ENCODE data around the gene GCH1.
"Not testable (repeated sequence)": the region's sequence is repeated elsewhere in the genome, so short reads cannot be mapped to it uniquely, and the experiment has no call there.

The GCH1 gene

DNA sequence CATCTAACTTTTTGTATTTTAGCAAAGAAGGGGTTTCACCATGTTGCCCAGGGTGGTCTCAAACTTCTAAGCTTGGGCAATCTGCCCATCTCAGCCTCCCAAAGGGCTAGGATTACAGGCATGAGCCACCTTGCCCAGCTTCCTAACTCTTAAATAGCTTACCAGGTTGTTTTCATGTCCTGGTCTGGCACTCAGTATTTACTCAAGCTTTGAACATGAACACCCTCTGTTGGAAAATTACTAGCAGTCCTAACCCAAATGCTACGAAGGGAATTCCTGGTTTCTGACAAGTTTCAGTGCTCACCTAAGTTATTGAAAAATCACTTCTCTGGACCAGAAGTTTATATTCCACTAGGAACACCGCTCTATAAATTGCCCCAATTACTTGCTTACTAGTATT is 32.5 kb upstream of the GCH1 start:
- TF ChIP-seq, protein P1, sequence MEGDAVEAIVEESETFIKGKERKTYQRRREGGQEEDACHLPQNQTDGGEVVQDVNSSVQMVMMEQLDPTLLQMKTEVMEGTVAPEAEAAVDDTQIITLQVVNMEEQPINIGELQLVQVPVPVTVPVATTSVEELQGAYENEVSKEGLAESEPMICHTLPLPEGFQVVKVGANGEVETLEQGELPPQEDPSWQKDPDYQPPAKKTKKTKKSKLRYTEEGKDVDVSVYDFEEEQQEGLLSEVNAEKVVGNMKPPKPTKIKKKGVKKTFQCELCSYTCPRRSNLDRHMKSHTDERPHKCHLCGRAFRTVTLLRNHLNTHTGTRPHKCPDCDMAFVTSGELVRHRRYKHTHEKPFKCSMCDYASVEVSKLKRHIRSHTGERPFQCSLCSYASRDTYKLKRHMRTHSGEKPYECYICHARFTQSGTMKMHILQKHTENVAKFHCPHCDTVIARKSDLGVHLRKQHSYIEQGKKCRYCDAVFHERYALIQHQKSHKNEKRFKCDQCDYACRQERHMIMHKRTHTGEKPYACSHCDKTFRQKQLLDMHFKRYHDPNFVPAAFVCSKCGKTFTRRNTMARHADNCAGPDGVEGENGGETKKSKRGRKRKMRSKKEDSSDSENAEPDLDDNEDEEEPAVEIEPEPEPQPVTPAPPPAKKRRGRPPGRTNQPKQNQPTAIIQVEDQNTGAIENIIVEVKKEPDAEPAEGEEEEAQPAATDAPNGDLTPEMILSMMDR (IDR thresholded peaks at IDR 0.05; ENCODE audit: insufficient read depth, missing control alignments): no peak
- FAIRE-seq: no peak
- DNase-seq (ENCODE audit: insufficient read length, low spot score): no peak

GRCh38 chr14:54933006-54933405 is 30.4 kb upstream of the GCH1 start:
- peak; percentile 46 for FAIRE-seq
- TF ChIP-seq, protein P1 (IDR thresholded peaks at IDR 0.05; ENCODE audit: insufficient read depth, missing control alignments): no peak
- DNase-seq (ENCODE audit: insufficient read length, low spot score): no peak

- TF ChIP-seq, protein P1 (IDR thresholded peaks at IDR 0.05; ENCODE audit: insufficient read depth, missing control alignments): no peak
- DNase-seq (ENCODE audit: insufficient read length, low spot score): no peak
- no peak for FAIRE-seq
Observed at GRCh38 chr14:54931598-54932340, 29.1 kb upstream of the GCH1 start.

- TF ChIP-seq, protein P1 (IDR thresholded peaks at IDR 0.05; ENCODE audit: insufficient read depth, missing control alignments): no peak
- FAIRE-seq (no peak), DNase-seq (ENCODE audit: insufficient read length, low spot score) (no peak)
Observed at GRCh38 chr14:54931101-54931500, 28.5 kb upstream of the GCH1 start.

GRCh38 chr14:54929556-54929955 is 26.9 kb upstream of the GCH1 start:
- FAIRE-seq: no peak
- DNase-seq (ENCODE audit: insufficient read length, low spot score): no peak
- TF ChIP-seq, protein P1 (IDR thresholded peaks at IDR 0.05; ENCODE audit: insufficient read depth, missing control alignments): no peak

GRCh38 chr14:54928216-54928615 is 25.6 kb upstream of the GCH1 start:
- TF ChIP-seq, protein P1 (IDR thresholded peaks at IDR 0.05; ENCODE audit: insufficient read depth, missing control alignments): no peak
- FAIRE-seq (no peak), DNase-seq (ENCODE audit: insufficient read length, low spot score) (no peak)

DNA sequence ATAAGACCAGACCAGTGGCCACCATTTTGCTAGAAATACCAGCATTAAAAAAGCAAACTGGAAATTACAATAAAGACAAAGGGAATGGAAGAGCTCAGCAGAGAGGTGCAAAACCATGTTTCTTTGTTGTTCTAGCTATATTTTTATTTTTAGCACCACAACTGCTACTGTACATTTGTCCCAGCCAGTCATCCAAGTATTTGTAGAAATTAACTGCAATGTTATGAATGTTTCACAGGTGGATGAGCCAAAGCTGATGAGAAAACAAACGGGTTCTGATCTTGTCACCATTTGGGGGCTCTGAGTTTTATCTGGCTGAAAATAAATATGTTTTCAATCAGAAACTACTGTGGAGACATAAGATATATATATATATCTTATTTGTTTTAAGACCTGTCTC is 24.9 kb upstream of the GCH1 start:
- DNase-seq (ENCODE audit: insufficient read length, low spot score) (no peak), FAIRE-seq (no peak)
- TF ChIP-seq, protein P1 (IDR thresholded peaks at IDR 0.05; ENCODE audit: insufficient read depth, missing control alignments): no peak

DNA sequence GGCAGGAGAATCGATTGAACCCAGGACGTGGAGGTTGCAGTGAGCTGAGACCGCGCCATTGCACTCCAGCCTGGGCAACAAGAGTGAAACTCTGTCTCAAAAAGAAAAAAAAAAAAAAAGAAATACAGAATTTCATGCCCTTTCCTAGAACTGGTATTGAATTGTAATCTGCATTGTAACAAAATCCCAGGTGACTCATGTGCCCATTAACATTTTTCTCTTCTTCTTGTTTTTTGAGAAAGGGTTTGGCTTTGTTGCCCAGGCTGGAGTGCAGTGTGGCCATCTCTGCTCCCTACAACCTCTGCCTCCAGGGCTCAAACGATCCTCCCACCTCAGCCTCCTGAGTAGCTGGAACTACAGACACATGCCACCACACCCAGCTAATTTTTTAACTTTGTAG is 23.9 kb upstream of the GCH1 start:
- DNase-seq (ENCODE audit: insufficient read length, low spot score); FAIRE-seq: not testable (repeated sequence)

All from D721Med (cell line).